Measurements from ENCODE around the gene KCNAB1. TPM values are rescaled to one million over a fixed set of nuclear protein-coding genes. Genes with fewer than 3 reads are reported as not detected.

Gene KCNAB1
- total RNA-seq, 2 experiments from 2014 or later = 0.09 TPM; not detected in 1

DNA sequence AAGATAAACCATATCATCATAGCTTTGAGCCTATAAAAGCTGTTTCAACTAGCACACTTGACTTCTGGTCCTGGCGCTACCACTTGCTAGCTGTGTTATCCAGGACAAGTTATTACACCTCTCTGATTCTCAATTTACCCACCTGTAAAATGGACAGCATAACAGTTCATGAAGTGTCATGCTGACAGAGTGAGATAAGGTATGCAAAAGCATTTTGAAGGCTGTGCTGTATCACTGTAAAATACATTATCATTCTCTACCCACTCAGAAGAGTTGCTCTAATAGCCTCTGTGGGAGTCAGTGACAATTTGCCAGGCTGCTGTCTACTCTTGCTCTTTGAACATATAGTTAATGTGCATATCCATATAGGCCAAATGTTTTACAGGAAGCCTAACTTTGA lies 341.5 kb downstream of the KCNAB1 start:
- Mint-ChIP-seq H3K27ac (no peak overlapping the region), H3K27me3 (peaks cover 9% of the 10 kb centered on the region), H3K4me1 (no peaks in the 10 kb centered on the region), H3K36me3 (no peaks in the 10 kb centered on the region), H3K9me3 (no peaks in the 10 kb centered on the region), H3K4me3 (no peak overlapping the region)
- DNase-seq (no peak), ATAC-seq (ENCODE audit: low read depth) (no peak)
- POLR2A ChIA-PET = no interaction called here

- ATAC-seq (ENCODE audit: low read depth) (no peak), DNase-seq (no peak)
- Mint-ChIP-seq H3K27ac (no peak overlapping the region), H3K36me3 (no peaks in the 10 kb centered on the region), H3K27me3 (peaks cover 13% of the 10 kb centered on the region), H3K4me3 (no peak overlapping the region), H3K9me3 (no peaks in the 10 kb centered on the region), H3K4me1 (no peaks in the 10 kb centered on the region)
- POLR2A ChIA-PET = no interaction called here
These were observed 342.7 kb downstream of the KCNAB1 start for GRCh38 chr3:156463123-156463522.

DNA sequence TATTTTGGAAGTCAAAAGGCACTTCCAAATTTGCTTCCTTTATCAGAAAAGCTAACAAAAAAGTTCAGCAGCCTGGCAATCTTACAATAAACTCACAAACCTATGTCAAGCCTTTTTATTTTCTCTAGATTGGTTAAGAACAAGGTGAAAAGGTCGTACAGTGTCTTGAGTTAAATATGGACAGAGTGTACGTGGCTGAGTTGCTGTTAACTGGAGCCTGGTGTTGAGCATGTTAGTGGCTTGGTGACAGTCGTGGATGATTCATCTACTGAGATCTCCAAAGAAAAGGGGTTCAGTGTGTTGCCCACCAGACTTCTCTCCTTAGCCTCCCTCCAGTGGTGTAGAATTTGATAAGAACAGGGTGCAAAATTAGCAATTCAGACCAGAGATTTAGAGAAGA lies 344.8 kb downstream of the KCNAB1 start:
- H3K36me3 Mint-ChIP-seq = no peaks in the 10 kb centered on the region
- H3K27me3 Mint-ChIP-seq = peaks cover 24% of the 10 kb centered on the region
- ATAC-seq (ENCODE audit: low read depth) (no peak), DNase-seq (no peak)
- H3K4me3 Mint-ChIP-seq = no peak overlapping the region
- H3K4me1 Mint-ChIP-seq = no peaks in the 10 kb centered on the region
- no peaks in the 10 kb centered on the region for H3K9me3 Mint-ChIP-seq
- H3K27ac Mint-ChIP-seq = no peak overlapping the region
- POLR2A ChIA-PET = no interaction called here

DNA sequence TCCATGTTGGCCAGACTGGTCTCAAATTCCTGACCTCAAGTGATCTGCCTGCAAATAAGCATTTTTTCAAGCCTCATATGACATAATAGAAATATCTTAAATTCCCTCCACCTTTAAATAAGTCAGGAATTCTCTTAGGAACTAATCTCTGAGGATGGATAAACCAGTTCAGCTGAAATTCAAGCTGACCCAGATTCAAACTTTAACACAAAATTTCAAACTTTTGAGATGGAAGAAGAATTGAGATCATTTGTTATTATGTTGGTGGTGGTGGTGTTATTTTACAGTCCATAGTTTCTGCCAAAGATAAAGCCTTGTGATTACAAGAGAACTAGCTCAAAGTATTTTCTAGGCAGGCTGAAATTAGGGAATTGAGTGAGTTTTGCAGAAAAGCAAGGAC lies 349.1 kb downstream of the KCNAB1 start:
- no peaks in the 10 kb centered on the region for H3K36me3 Mint-ChIP-seq
- no peak for DNase-seq
- no peaks in the 10 kb centered on the region for H3K9me3 Mint-ChIP-seq
- H3K27me3 Mint-ChIP-seq = peaks cover 22% of the 10 kb centered on the region
- no peak for ATAC-seq (ENCODE audit: low read depth)
- POLR2A ChIA-PET = no interaction called here
- no peak overlapping the region for H3K4me3 Mint-ChIP-seq
- H3K4me1 Mint-ChIP-seq = no peaks in the 10 kb centered on the region
- no peak overlapping the region for H3K27ac Mint-ChIP-seq

GRCh38 chr3:156471431-156471830 lies 351.1 kb downstream of the KCNAB1 start:
- ATAC-seq (ENCODE audit: low read depth) (no peak), DNase-seq (no peak)
- Mint-ChIP-seq H3K36me3 (no peaks in the 10 kb centered on the region), H3K4me3 (no peak overlapping the region), H3K4me1 (no peaks in the 10 kb centered on the region), H3K27me3 (peaks cover 33% of the 10 kb centered on the region), H3K27ac (no peak overlapping the region), H3K9me3 (no peaks in the 10 kb centered on the region)
- POLR2A ChIA-PET = no interaction called here

GRCh38 chr3:156472150-156472549 lies 351.8 kb downstream of the KCNAB1 start:
- POLR2A ChIA-PET = no interaction called here

DNA sequence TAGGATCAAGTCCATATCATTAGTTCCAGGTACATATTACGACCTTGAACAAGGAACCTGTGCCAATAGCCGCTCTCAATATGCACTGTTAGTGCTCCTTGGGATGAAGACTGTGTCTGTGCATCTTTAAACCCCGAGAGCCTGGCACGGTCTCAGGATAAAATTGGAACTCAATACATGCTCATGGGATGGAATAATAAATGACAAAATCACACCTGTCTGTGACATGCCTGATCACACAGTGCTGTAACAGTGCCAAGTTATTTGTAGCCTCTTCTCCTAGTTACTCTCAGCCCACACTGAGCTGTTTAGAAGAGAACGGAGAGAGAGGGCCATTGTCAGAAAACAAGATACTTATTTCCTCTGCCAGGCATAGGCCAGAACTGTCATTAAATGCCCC lies 352.3 kb downstream of the KCNAB1 start:
- ATAC-seq (ENCODE audit: low read depth) (no peak), DNase-seq (no peak)
- no peaks in the 10 kb centered on the region for H3K36me3 Mint-ChIP-seq
- H3K9me3 Mint-ChIP-seq = no peaks in the 10 kb centered on the region
- H3K4me3 Mint-ChIP-seq = no peak overlapping the region
- POLR2A ChIA-PET = no interaction called here
- H3K27ac Mint-ChIP-seq = no peak overlapping the region
- peaks cover 40% of the 10 kb centered on the region for H3K27me3 Mint-ChIP-seq
- no peaks in the 10 kb centered on the region for H3K4me1 Mint-ChIP-seq

More at GRCh38 chr3:156472150-156472549, 351.8 kb downstream of the KCNAB1 start:
- DNase-seq (no peak), ATAC-seq (ENCODE audit: low read depth) (no peak)
- no peak overlapping the region for H3K27ac Mint-ChIP-seq
- no peaks in the 10 kb centered on the region for H3K9me3 Mint-ChIP-seq
- H3K36me3 Mint-ChIP-seq = no peaks in the 10 kb centered on the region
- H3K4me3 Mint-ChIP-seq = no peak overlapping the region
- H3K4me1 Mint-ChIP-seq = no peaks in the 10 kb centered on the region
- H3K27me3 Mint-ChIP-seq = peaks cover 37% of the 10 kb centered on the region

- ATAC-seq (ENCODE audit: low read depth) (no peak), DNase-seq (no peak)
- no peaks in the 10 kb centered on the region for H3K36me3 Mint-ChIP-seq
- H3K9me3 Mint-ChIP-seq = no peaks in the 10 kb centered on the region
- H3K4me1 Mint-ChIP-seq = no peaks in the 10 kb centered on the region
- POLR2A ChIA-PET = no interaction called here
- H3K27me3 Mint-ChIP-seq = peaks cover 38% of the 10 kb centered on the region
- H3K4me3 Mint-ChIP-seq = no peak overlapping the region
- no peak overlapping the region for H3K27ac Mint-ChIP-seq
These were observed 353.0 kb downstream of the KCNAB1 start for GRCh38 chr3:156473341-156473740.

- POLR2A ChIA-PET = no interaction called here
- Mint-ChIP-seq H3K4me1 (no peaks in the 10 kb centered on the region), H3K36me3 (no peaks in the 10 kb centered on the region), H3K27ac (no peak overlapping the region), H3K4me3 (no peak overlapping the region), H3K27me3 (peaks cover 40% of the 10 kb centered on the region), H3K9me3 (no peaks in the 10 kb centered on the region)
- ATAC-seq (ENCODE audit: low read depth) (no peak), DNase-seq (no peak)
These were observed 354.4 kb downstream of the KCNAB1 start for GRCh38 chr3:156474560-156475389.

DNA sequence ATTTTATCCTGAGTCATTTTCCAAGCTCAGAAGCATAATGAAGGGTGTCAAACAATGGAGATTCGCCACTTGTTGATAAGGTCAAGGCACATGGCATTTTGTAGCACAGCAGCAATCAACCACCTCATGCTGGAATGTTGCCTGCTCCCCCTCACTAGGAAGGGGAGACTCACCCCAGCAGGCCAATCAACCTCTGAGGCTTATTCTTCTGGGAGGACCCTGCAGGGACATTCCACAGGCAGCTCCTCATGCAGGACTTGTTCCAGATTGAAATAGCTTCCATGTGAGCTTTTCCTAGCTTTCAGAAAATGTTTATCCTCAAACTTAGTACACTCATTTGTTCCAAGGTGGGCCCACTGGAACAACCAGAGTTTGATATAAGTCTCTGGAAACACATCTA lies 356.9 kb downstream of the KCNAB1 start:
- POLR2A ChIA-PET = no interaction called here
- Mint-ChIP-seq H3K27me3 (peaks cover 33% of the 10 kb centered on the region), H3K9me3 (no peaks in the 10 kb centered on the region), H3K27ac (no peak overlapping the region), H3K36me3 (no peaks in the 10 kb centered on the region), H3K4me3 (no peak overlapping the region), H3K4me1 (peaks cover 4% of the 10 kb centered on the region)
- DNase-seq (no peak), ATAC-seq (ENCODE audit: low read depth) (no peak)

DNA sequence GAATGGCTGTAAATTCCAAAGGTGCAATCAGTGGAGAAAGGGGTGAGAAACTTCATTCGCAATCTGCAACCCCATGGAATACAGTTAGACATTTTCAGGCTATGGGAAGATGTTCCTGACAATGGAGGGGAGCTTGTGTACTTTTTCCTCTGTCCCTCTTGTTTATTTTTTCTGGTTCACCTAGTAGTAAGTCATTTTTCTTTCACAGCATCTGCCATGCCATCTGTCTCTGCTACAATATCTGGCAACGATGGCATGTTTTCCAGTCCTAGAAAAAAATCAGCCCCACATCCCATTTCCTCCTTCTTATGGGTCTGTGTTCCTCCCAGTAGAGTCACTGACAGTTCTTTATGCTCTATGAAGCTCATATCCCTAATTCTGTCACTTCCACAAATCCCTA lies 358.5 kb downstream of the KCNAB1 start:
- POLR2A ChIA-PET = no interaction called here
- no peak for ATAC-seq (ENCODE audit: low read depth)
- no peaks in the 10 kb centered on the region for H3K9me3 Mint-ChIP-seq
- H3K4me1 Mint-ChIP-seq = peaks cover 16% of the 10 kb centered on the region
- DNase-seq = no peak
- peaks cover 32% of the 10 kb centered on the region for H3K27me3 Mint-ChIP-seq
- no peak overlapping the region for H3K27ac Mint-ChIP-seq
- H3K4me3 Mint-ChIP-seq = no peak overlapping the region
- H3K36me3 Mint-ChIP-seq = no peaks in the 10 kb centered on the region

DNA sequence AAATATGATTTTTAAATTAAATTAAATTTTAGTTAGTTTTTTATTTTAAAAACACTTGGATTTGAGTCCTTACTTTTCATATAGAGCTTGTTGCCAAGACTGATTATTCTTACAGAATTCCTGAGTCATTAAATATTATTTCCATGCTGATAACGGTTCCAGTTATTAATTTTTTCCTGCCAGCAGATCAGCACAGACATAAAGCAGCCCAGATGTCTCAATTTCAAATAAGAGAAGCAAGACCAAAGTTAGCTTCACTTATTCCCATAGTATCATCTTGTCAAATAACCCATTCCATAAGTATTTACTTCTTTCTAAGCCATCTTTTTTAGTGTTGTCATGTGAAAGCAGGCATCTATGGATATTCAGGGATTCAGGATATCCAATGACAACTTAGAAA lies 359.2 kb downstream of the KCNAB1 start:
- Mint-ChIP-seq H3K4me1 (peaks cover 21% of the 10 kb centered on the region), H3K4me3 (no peak overlapping the region), H3K36me3 (no peaks in the 10 kb centered on the region), H3K27ac (no peak overlapping the region), H3K27me3 (peaks cover 27% of the 10 kb centered on the region), H3K9me3 (no peaks in the 10 kb centered on the region)
- ATAC-seq (ENCODE audit: low read depth) (no peak), DNase-seq (no peak)
- POLR2A ChIA-PET = no interaction called here

DNA sequence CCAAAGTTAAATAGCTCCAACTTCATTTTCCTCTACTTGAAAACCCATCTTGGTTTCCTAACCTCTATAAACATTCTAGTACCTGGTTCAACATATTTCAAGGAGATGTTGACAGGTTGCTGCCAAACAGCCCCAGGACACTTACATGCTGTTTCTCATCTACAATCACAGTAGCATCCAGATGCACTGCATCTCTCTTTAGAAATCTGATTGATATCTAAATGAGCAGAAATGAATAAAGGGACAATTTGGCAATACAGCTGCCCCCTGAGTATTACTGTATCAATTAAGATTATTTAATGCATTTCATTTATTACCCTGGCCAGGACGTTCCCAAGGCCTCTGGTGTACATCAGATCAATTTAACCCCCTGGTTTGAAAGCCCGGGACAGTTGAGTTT lies 360.6 kb downstream of the KCNAB1 start:
- no peaks in the 10 kb centered on the region for H3K9me3 Mint-ChIP-seq
- no peak overlapping the region for H3K27ac Mint-ChIP-seq
- ATAC-seq (ENCODE audit: low read depth) = no peak
- H3K36me3 Mint-ChIP-seq = no peaks in the 10 kb centered on the region
- no peak for DNase-seq
- no peak overlapping the region for H3K4me3 Mint-ChIP-seq
- H3K4me1 Mint-ChIP-seq = peaks cover 25% of the 10 kb centered on the region
- peaks cover 18% of the 10 kb centered on the region for H3K27me3 Mint-ChIP-seq
- POLR2A ChIA-PET = no interaction called here

DNA sequence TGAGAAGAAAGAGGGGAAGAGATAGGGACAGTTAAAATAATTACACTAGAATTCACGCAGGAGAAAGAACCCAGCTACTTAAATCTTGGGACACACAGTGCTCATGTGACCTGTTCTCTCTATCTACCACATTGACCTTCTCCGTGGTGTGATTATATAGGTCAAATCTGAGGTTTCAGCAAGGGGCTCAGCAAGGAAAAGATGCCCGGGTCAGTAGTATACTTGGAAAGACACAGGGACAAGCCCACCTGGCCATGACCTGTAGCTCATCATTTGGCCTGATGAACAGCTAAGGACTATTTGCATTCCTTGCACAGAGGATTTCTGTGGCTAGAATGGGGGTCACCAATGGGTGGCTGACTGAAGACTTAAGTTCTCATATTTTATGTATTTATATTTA lies 362.6 kb downstream of the KCNAB1 start:
- DNase-seq (no peak), ATAC-seq (ENCODE audit: low read depth) (no peak)
- Mint-ChIP-seq H3K27ac (peak overlapping the region; percentile 79), H3K27me3 (peaks cover 11% of the 10 kb centered on the region), H3K36me3 (no peaks in the 10 kb centered on the region), H3K9me3 (no peaks in the 10 kb centered on the region), H3K4me1 (peaks cover 25% of the 10 kb centered on the region), H3K4me3 (peak overlapping the region; percentile 54)
- POLR2A ChIA-PET = interaction anchor here (0.7 to 2.5 kb wide), 6 partner anchors 29 to 692 kb away, joined by 3 to 12 read pairs (median 6); partner anchors contain the start of genes CCNL1 and SSR3
